HCT116 (cell line): Measurements from ENCODE around the gene PXYLP1. TPM values are rescaled to one million over a fixed set of nuclear protein-coding genes. Genes with fewer than 3 reads are reported as not detected.

Experiments used
- ATAC-seq: fragments of 200-7000 bp; cut with Tn5 transposase; 2 replicates; pipeline ENCODE4 v1.9.1; 2020; ENCODE audit warnings: mild to moderate bottlenecking, moderate library complexity
- BruUV-seq: library from RNA; stranded (reverse); fragments of 400-500 nt; replicated peaks from 2 replicates; lab custom pipeline; 2021; lab: Mats Ljungman, UMichigan
- CTCF ChIA-PET: fragments of 300-600 bp; sonication (Branson Sonifier 250); formaldehyde crosslinking; loops from one replicate; lab custom pipeline; 2021; ENCODE audit warnings: antibody characterized with exemption; lab: Charles Lee
- POLR2A ChIA-PET: fragments of 300-600, 350-600 bp; sonication (Branson Sonifier 250); formaldehyde crosslinking; loops from one replicate; lab custom pipeline; 2021; ENCODE audit warnings: antibody characterized with exemption; lab: Charles Lee
- RAD21 ChIA-PET, 2 experiments: fragments of 300-600 bp; sonication (Branson Sonifier 250); formaldehyde crosslinking; loops; one replicate each; lab custom pipeline; 2023; ENCODE audit warnings: low total read pairs in 2 of 2; ENCODE audit not compliant: uncharacterized antibody in 2 of 2, unreplicated experiment in 2 of 2, low non-redundant PET in 1 of 2; lab: Charles Lee
- DNase-seq: peaks from one replicate; pipeline ENCODE4 v3.0.0-alpha.2; 2010; ENCODE audit warnings: low read depth, low spot score
- H2AFZ ChIP-seq: fragments of 200-600 bp; shearing (Covaris generic), sonication (generic); 2 replicates; pipeline ENCODE4 v1.6.1; 2017; ENCODE audit warnings: low read depth, mixed run types, mixed read lengths, antibody characterized with exemption, low read length; ENCODE audit not compliant: poor library complexity, severe bottlenecking
- H3K27ac ChIP-seq: 2 replicates; pipeline ENCODE4 v1.5.1; 2012; ENCODE audit warnings: low read depth, low read length
- H3K27me3 ChIP-seq: fragments of 200-600 bp; sonication (generic); 2 replicates; pipeline ENCODE4 v1.6.1; 2016; ENCODE audit warnings: mixed run types, low read length, mixed read lengths; ENCODE audit not compliant: insufficient read depth
- H3K36me3 ChIP-seq, 2 experiments: fragments of 200-500 bp in 1 of 2; fragments of 200-600 bp in 1 of 2; sonication (Bioruptor generic) in 1 of 2; sonication (generic) in 1 of 2; 2 replicates each; pipeline versions ENCODE4 v1.5.1 to v1.6.1; 2014 to 2016; ENCODE audit warnings: low read length in 2 of 2, inconsistent platforms in 1 of 2, mixed read lengths in 1 of 2, mixed run types in 1 of 2; ENCODE audit not compliant: insufficient read depth in 2 of 2, control insufficient read depth in 1 of 2
- H3K4me1 ChIP-seq, 2 experiments: fragments of 200-600 bp in 1 of 2; sonication (generic) in 1 of 2; 2 replicates each; pipeline versions ENCODE4 v1.5.1 to v1.6.1; 2012 to 2017; ENCODE audit warnings: low read length in 2 of 2, inconsistent platforms in 1 of 2, mild to moderate bottlenecking in 1 of 2, mixed read lengths in 1 of 2, mixed run types in 1 of 2, moderate library complexity in 1 of 2; ENCODE audit not compliant: insufficient read depth in 2 of 2, control insufficient read depth in 1 of 2
- H3K4me2 ChIP-seq: fragments of 200-600 bp; sonication (generic); 2 replicates; pipeline ENCODE4 v1.6.1; 2017; ENCODE audit warnings: mixed run types, low read length, mixed read lengths
- H3K4me3 ChIP-seq, 2 experiments: fragments of 200-600 bp in 1 of 2; sonication (generic) in 1 of 2; replicated peaks in 1 of 2; 2 replicates each; pipeline ENCODE4 v1.5.1; 2011 to 2016; ENCODE audit warnings: low read length in 2 of 2, control low read depth in 1 of 2, low read depth in 1 of 2, mild to moderate bottlenecking in 1 of 2, mixed read lengths in 1 of 2, mixed run types in 1 of 2
- H3K79me2 ChIP-seq: fragments of 200-600 bp; sonication (generic); 2 replicates; pipeline ENCODE4 v1.6.1; 2017; ENCODE audit warnings: mild to moderate bottlenecking, mixed run types, low read length, moderate library complexity, mixed read lengths; ENCODE audit not compliant: insufficient read depth
- H3K9ac ChIP-seq: fragments of 200-600 bp; sonication (generic); 2 replicates; pipeline ENCODE4 v1.6.1; 2016; ENCODE audit warnings: low read length, mixed read lengths
- H3K9me2 ChIP-seq: fragments of 200-600 bp; sonication (generic), shearing (Covaris generic); 2 replicates; pipeline ENCODE4 v1.6.1; 2017; ENCODE audit warnings: mixed run types, mild to moderate bottlenecking, moderate library complexity; ENCODE audit not compliant: insufficient read depth
- H3K9me3 ChIP-seq, 2 experiments: fragments of 200-500 bp in 1 of 2; fragments of 200-600 bp in 1 of 2; sonication (Bioruptor generic) in 1 of 2; sonication (generic) in 1 of 2; 2 replicates each; pipeline ENCODE4 v1.6.1; 2014 to 2017; ENCODE audit warnings: low read length in 2 of 2, mixed read lengths in 2 of 2, inconsistent platforms in 1 of 2, low read depth in 1 of 2, mild to moderate bottlenecking in 1 of 2, mixed run types in 1 of 2, moderate library complexity in 1 of 2; ENCODE audit not compliant: control insufficient read depth in 1 of 2, insufficient read depth in 1 of 2
- H4K20me1 ChIP-seq: fragments of 200-600 bp; sonication (generic), shearing (Covaris generic); 2 replicates; pipeline ENCODE4 v1.6.1; 2017; ENCODE audit warnings: mixed run types, mild to moderate bottlenecking, moderate library complexity; ENCODE audit not compliant: insufficient read depth
- CTCF ChIP-seq, 3 experiments: fragments of 200-600 bp in 1 of 3; sonication (generic) in 1 of 3; IDR thresholded peaks in 2 of 3; conservative IDR thresholded peaks in 1 of 3; 2 replicates each; pipeline ENCODE4 v1.5.1; 2012 to 2017; ENCODE audit warnings: low read depth in 2 of 3, low read length in 2 of 3, antibody characterized with exemption in 1 of 3, borderline replicate concordance in 1 of 3, control low read depth in 1 of 3, mild to moderate bottlenecking in 1 of 3, mixed read lengths in 1 of 3, mixed run types in 1 of 3, moderate library complexity in 1 of 3; ENCODE audit not compliant: insufficient read depth in 1 of 3
- EGR1 ChIP-seq: IDR thresholded peaks from 2 replicates; pipeline ENCODE4 v1.6.1; 2012; ENCODE audit warnings: low read depth
- EZH2 ChIP-seq: fragments of 200-600 bp; sonication (generic); IDR thresholded peaks from 2 replicates; pipeline ENCODE4 v1.6.1; 2017; ENCODE audit warnings: antibody characterized with exemption, mixed run types
- MAX ChIP-seq: IDR thresholded peaks from 2 replicates; pipeline ENCODE4 v1.6.1; 2012
- POLR2A ChIP-seq: IDR thresholded peaks from 2 replicates; pipeline ENCODE4 v1.7.0; 2011; ENCODE audit warnings: borderline replicate concordance; ENCODE audit not compliant: insufficient read depth, insufficient read length; ENCODE audit errors: extremely low read depth
- REST ChIP-seq: IDR thresholded peaks from 2 replicates; pipeline ENCODE4 v1.6.1; 2012; ENCODE audit warnings: low read depth
- SIN3A ChIP-seq: IDR thresholded peaks from 2 replicates; pipeline ENCODE4 v1.6.1; 2012; ENCODE audit warnings: low read depth
- SP1 ChIP-seq: IDR thresholded peaks from 2 replicates; pipeline ENCODE4 v1.6.1; 2012; ENCODE audit warnings: low read depth
- SRF ChIP-seq: IDR thresholded peaks from 2 replicates; pipeline ENCODE4 v1.6.1; 2012; ENCODE audit warnings: low read depth
- TCF7L2 ChIP-seq: IDR thresholded peaks from 2 replicates; pipeline ENCODE4 v1.7.0; 2011; ENCODE audit warnings: borderline replicate concordance, inconsistent platforms; ENCODE audit not compliant: insufficient read depth, insufficient read length; ENCODE audit errors: extremely low read depth
- YY1 ChIP-seq: IDR thresholded peaks from 2 replicates; pipeline ENCODE4 v1.6.1; 2011; ENCODE audit warnings: low read length, low read depth, moderate library complexity, mild to moderate bottlenecking; ENCODE audit not compliant: insufficient replicate concordance; ENCODE audit errors: extremely low read depth
- ZBTB33 ChIP-seq: IDR thresholded peaks from 2 replicates; pipeline ENCODE4 v1.6.1; 2011; ENCODE audit warnings: mild to moderate bottlenecking, low read length, moderate library complexity; ENCODE audit not compliant: insufficient replicate concordance; ENCODE audit errors: extremely low read depth
- ZFX ChIP-seq: fragments of 450-650 bp; IDR thresholded peaks from 2 replicates; pipeline ENCODE4 v1.6.1; 2017
- intact Hi-C: fragments of 100-400 bp; cut with micrococcal nuclease; formaldehyde crosslinking; loops from 2 replicates; pipeline ENCODE4 v1.10.0; 2022
- total RNA-seq: library from RNA; stranded (reverse); gene quantifications from one replicate; pipeline ENCODE4 v1.2.1, GENCODE V29; 2021; ENCODE audit not compliant: unreplicated experiment

The PXYLP1 gene
- total RNA-seq, 1 experiment from 2014 or later: 15.3 TPM

- no peaks in the 10 kb centered on the region for H3K27me3 ChIP-seq
Observed at GRCh38 chr3:141273700-141274410, 42.2 kb downstream of the PXYLP1 start.

More at GRCh38 chr3:141273700-141274410, 42.2 kb downstream of the PXYLP1 start:
- no peak overlapping the region for H3K9ac ChIP-seq
- no peak overlapping the region for H3K4me2 ChIP-seq
- H3K27ac ChIP-seq: no peak overlapping the region
- ChIA-PET POLR2A (no interaction called here), CTCF (no interaction called here)
- H3K79me2 ChIP-seq: no peaks in the 10 kb centered on the region
- no peaks in the 10 kb centered on the region for H3K36me3 ChIP-seq
- no peak for ATAC-seq
- no peak overlapping the region for H3K4me3 ChIP-seq
- DNase-seq: no peak
- no peaks in the 10 kb centered on the region for H3K9me2 ChIP-seq
- H2AFZ ChIP-seq: no peak overlapping the region
- TF ChIP-seq SRF: no peak
- TF ChIP-seq EGR1: no peak
- no peak for TF ChIP-seq SIN3A
- no peak for TF ChIP-seq TCF7L2
- TF ChIP-seq ZFX: no peak
- TF ChIP-seq ZBTB33: no peak
- TF ChIP-seq YY1: no peak
- no peak for TF ChIP-seq SP1
- TF ChIP-seq EZH2: no peak
- TF ChIP-seq POLR2A: no peak
- TF ChIP-seq REST: no peak
- TF ChIP-seq CTCF (IDR thresholded peaks at IDR 0.05 in 2 of 3, conservative IDR thresholded peaks at IDR 0.05 in 1 of 3; ENCODE audit: borderline replicate concordance in 1 of 3, insufficient read depth in 1 of 3, low read depth in 2 of 3, low read length in 2 of 3): no peak
- no peak for TF ChIP-seq MAX
- TF ChIP-seq, all 23 proteins: peak for 0
- H4K20me1 ChIP-seq: no peaks in the 10 kb centered on the region
- no TSS peak for BruUV-seq
- H3K4me1 ChIP-seq: no peaks in the 10 kb centered on the region
- H3K9me3 ChIP-seq: no peaks in the 10 kb centered on the region
- RAD21 ChIA-PET: no interaction called here
- intact Hi-C loops: no loop called here
